ENCODE measurements around the gene KRR1.
"Not testable (repeated sequence)": the region's sequence is repeated elsewhere in the genome, so short reads cannot be mapped to it uniquely, and the experiment has no call there.

KRR1 gene

GRCh38 chr12:75526655-75527511 lies 15.5 kb upstream of the KRR1 start:
- no peak overlapping the region for H3K4me3 ChIP-seq (ENCODE audit: low read depth, low read length)
- peak; percentile 81 for DNase-seq (ENCODE audit: low read depth)
- TF ChIP-seq CTCF (conservative IDR thresholded peaks at IDR 0.05; ENCODE audit: low read depth, low read length) = peak; percentile 62

GRCh38 chr12:75525263-75525662 lies 13.9 kb upstream of the KRR1 start:
- TF ChIP-seq CTCF (conservative IDR thresholded peaks at IDR 0.05; ENCODE audit: low read depth, low read length) = peak; percentile 64
- peak; percentile 49 for DNase-seq (ENCODE audit: low read depth)
- no peak overlapping the region for H3K4me3 ChIP-seq (ENCODE audit: low read depth, low read length)

GRCh38 chr12:75522124-75522523 lies 10.7 kb upstream of the KRR1 start:
- H3K4me3 ChIP-seq (ENCODE audit: low read depth, low read length); DNase-seq (ENCODE audit: low read depth): not testable (repeated sequence)

- H3K4me3 ChIP-seq (ENCODE audit: low read depth, low read length); DNase-seq (ENCODE audit: low read depth): not testable (repeated sequence)
Observed at GRCh38 chr12:75521224-75521623, 9.8 kb upstream of the KRR1 start.

GRCh38 chr12:75509621-75510020 lies 1.8 kb downstream of the KRR1 start:
- no peak overlapping the region for H3K4me3 ChIP-seq (ENCODE audit: low read depth, low read length)
- no peak for DNase-seq (ENCODE audit: low read depth)
- no peak for TF ChIP-seq CTCF (conservative IDR thresholded peaks at IDR 0.05; ENCODE audit: low read depth, low read length)

- DNase-seq (ENCODE audit: low read depth) = no peak
- no peak for TF ChIP-seq CTCF (conservative IDR thresholded peaks at IDR 0.05; ENCODE audit: low read depth, low read length)
- no peak overlapping the region for H3K4me3 ChIP-seq (ENCODE audit: low read depth, low read length)
Observed at GRCh38 chr12:75508159-75508558, 3.2 kb downstream of the KRR1 start.

GRCh38 chr12:75507086-75507485 lies 4.3 kb downstream of the KRR1 start:
- TF ChIP-seq CTCF (conservative IDR thresholded peaks at IDR 0.05; ENCODE audit: low read depth, low read length) = no peak
- no peak overlapping the region for H3K4me3 ChIP-seq (ENCODE audit: low read depth, low read length)
- no peak for DNase-seq (ENCODE audit: low read depth)

- peak; percentile 70 for DNase-seq (ENCODE audit: low read depth)
- H3K4me3 ChIP-seq (ENCODE audit: low read depth, low read length) = no peak overlapping the region
- TF ChIP-seq CTCF (conservative IDR thresholded peaks at IDR 0.05; ENCODE audit: low read depth, low read length) = peak; percentile 68
Observed at GRCh38 chr12:75505706-75506312, 5.6 kb downstream of the KRR1 start.

All from choroid plexus epithelial cell (primary cell).